CD4-positive, alpha-beta T cell treated with Interleukin-4 for 1 hour (primary cell): ENCODE data around the gene EZR.
"Not testable (repeated sequence)": the region's sequence is repeated elsewhere in the genome, so short reads cannot be mapped to it uniquely, and the experiment has no call there.

Experiments used
- DNase-seq, 2 donors: peaks; one replicate each; pipeline ENCODE4 v3.0.0-alpha.2; 2020 to 2022

The EZR gene

DNA sequence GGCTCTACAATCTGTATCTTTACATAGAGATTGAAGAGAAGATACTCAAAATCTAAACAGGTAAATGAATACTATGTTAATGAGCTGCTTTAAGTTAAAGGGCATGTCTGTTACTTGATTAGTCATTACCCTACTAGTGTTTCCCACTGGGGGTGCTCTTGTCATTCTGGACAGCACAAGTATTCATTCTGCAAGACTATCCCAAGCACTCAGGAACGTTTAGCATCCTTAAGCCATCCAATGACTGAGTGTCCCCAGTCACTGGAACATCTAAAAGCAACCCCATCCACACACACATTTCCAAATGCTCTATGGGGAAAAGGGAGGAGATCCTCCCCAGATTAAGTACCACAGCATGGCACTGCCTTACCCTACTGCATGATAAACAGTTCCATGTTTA is 25.7 kb downstream of the EZR start:
- DNase-seq = peak; percentile 40 to 65

DNA sequence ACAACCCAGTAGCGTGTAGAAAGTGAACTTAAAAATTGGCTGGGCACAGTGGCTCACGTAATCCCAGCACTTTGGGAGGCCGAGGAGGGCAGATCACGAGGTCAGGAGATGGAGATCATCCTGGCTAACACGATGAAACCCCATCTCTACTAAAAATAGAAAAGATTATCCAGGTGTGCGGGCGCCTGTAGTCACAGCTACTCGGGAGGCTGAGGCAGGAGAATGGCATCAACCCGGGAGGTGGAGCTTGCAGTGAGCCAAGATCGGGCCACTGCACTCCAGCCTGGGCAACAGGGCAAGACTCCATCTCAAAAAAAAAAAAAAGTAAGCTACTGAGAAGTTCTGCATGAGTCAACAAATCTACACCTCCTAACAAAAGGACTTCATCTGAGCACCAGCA is 26.7 kb downstream of the EZR start:
- DNase-seq = not testable (repeated sequence)

DNA sequence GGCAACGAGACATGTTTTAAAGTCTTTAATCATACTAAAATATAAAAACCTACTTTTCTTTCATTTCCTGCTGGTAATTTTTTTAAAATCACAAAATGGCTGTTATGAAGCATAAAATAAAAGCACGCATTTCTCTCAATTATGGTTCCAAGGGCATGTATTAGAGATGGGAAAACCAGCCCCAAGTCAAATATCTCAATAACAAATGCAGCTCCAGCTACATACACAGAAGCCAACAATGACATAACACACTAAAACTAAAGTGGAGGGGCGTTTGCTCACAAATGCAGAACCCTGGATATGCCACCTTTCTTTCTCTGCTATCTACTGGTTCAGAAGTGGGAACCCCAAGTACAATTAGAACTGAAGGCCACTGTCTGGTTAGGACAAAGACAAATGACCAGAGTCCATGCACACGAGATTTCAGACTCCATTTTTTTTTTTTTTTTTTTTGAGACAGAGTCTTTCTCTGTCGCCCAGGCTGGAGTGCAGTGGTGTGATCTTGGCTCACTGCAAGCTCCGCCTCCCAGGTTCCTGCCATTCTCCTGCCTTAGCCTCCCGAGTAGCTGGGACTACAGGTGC is 27.8 kb downstream of the EZR start:
- DNase-seq = peak in 1 of 2 donors; percentile 11

DNA sequence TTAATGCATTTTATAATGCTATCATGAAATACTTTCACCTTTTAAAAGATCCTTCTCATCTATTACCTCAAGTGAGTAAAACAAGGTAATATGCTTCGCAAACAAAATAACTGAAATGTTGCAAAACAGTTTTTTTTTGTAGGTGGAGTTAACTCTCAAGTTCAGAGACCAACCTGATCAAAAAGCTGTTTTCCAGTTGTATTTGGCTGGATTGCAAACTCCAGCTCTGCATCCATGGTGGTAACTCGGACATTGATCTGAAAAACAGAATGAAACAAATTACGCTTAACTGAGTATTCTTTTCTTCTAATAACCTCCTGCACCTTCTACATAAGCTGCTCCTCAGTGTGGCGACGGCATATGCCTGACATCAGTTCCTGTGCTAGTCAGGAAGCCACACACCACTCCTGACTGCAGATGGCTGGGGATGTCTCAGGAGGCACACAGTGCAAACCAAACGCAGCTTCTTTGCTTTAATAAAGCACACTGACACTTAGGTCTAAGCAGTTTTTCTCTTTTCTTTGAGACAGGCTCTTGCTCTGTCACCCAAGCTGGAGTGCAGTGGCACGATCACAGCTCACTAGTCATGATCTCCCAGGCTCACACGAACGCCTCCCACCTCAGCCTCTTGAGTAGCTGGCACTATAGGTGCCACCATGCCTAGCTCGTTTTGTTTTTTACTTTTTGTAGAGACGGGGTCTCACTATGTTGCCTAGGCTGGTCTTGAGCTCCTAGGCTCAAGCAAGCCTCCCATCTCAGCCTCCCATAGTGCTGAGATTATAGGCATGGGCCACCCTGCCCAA is 29.9 kb downstream of the EZR start:
- peak; percentile 76 for DNase-seq

DNA sequence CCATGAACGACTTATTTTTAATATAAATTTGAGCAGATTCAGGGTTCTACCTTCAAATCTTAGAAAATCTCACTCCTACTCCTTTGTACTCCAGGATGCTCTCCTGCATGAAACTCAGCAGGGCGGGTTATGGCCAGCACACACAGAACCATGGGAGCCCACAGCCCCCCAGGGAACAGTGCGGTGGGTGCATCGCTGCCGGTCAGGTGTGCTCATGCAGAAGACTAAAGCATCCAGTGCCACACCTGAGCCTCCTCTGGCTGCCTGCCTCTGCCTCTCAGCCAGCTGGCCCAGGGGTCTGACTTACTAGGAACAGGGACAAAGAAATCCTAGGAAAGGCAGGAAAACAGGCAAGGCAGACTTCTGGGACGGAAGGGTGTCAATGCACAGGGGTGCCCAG is 31.8 kb downstream of the EZR start:
- peak in 1 of 2 donors; percentile 11 for DNase-seq

DNA sequence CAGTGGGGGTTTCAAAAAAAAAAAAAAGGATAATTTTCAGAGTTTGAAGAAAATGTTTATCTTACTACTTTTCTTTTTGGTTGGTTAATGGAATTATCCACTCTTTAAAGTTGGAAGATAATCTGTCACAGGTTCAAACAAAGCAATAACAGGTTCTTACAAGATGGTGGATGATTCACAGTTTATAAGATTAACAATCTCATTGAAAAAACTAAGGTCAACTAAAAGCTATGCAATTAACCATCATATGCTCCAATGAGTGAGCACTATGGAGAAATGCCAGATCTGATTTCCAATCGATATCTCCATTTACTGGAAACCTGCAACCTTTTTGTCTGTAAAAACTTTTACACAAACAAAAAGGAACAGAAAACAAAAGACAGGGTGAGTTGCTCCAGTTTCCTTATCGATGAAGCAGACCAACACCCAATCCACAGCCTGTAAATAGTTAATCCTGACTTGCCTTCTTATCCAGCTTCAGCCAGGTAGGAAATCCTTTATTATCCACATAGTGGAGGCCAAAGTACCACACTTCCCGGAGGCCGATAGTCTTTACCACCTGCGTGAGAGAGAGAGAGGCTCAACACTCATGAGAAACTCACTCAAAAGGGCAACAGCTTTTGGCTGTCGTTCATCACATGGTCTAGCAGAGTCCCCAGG is 32.4 kb downstream of the EZR start:
- no peak for DNase-seq

DNA sequence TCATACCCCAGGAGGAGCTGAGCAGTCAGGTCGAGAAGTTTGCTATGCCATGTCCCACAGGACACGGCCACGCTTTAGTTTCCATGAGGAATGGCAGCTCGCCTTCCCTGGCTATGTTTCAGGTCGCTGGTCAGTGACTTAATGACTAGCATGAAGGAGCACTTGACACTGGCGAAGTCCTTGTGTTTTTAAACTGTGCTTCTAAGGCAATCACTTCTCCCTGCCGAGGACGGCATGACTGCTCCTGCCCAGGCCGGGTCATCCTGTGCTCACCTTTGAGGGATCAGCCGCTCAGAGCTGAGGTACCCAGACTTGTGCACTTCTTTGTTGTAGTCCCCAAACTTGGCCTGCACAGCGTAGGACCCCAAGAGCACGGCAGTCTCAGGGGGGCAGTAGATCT is 34.1 kb downstream of the EZR start:
- peak in 1 of 2 donors; percentile 14 for DNase-seq

DNA sequence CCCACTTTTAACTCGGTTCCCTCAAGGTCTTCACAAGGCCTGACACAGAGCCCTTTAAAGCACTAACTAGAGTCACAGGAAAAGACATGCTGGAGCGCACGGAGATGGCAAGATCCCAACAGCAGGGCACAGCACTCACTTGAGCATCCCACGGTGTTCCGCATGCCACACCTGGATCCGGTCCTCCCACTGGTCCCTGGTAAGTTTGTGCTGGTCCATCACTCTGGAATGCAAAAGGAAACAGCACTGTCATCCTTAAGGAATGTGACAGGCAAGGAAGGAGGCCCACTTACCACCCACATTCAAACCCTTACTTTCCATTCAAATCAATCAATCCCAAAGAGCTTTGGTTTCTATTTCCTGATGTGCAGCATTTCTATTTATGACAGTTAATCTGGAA is 34.7 kb downstream of the EZR start:
- peak in 1 of 2 donors; percentile 11 for DNase-seq

DNA sequence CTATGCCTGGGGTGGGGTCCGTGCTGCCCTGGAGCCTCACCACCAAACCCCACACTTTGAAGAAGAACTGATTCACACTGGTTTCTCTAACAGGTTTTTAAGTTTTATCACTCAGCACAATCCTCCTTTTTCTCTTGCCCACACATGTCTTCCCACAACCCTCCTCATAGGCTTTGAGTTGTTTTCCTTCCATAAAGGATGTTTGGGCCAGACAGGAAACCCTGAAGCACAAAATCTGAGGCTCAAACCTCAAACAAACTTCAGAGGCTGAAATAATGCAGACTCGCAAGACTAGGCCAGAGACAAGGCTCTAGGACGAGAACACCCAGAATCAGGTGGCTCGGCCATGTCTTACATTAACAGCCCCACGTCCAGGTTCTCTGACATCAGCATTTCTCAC is 35.3 kb downstream of the EZR start:
- no peak for DNase-seq

DNA sequence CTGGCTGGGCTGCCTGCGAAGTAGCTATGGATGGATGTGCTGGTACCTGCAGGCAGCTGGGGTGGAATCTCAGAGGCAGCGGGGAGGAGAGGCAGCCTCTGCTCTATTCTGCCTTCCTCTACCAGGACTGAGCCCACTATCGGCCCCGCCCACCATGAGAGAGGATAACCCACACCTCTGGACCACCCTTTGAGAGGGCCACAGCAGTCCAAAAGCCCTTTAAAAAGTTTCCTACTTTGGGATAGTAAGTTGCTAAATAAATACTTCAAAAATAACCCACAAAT is 36.1 kb downstream of the EZR start:
- no peak for DNase-seq

DNA sequence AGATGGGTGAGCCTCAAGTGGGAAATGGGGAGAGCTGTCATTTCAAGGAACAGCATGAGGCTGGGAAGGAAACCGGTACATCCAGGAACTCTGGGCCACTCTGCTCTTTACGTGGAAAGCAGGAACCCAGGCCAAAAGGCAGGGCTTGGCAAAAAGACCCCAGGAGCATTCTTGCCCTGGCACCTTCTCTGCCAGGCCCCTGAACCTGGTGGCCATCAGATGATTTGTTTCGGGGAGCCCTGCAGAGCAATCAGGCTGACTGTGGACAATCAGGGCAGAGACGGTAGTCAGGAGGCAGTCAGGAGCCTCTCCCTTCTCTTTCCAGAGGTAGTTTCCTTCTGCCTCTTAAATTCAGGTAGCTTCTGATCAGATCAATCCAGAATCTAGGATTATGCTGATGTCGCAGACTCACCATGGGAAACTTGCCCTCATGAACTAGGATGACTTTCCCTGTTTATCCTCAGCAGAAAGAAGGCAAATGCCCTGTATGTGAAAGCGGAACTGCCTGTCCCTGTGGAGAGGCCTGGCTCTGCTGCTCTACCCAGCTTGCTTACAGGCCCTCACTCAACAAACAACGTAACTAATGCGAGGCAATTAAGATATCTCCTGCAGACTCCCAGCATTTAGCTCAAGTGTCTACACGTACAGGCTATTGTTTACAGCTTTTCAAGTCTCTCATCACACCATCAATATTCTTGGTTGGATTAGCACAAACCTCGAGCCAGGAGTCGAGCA is 36.6 kb downstream of the EZR start:
- DNase-seq = no peak

DNA sequence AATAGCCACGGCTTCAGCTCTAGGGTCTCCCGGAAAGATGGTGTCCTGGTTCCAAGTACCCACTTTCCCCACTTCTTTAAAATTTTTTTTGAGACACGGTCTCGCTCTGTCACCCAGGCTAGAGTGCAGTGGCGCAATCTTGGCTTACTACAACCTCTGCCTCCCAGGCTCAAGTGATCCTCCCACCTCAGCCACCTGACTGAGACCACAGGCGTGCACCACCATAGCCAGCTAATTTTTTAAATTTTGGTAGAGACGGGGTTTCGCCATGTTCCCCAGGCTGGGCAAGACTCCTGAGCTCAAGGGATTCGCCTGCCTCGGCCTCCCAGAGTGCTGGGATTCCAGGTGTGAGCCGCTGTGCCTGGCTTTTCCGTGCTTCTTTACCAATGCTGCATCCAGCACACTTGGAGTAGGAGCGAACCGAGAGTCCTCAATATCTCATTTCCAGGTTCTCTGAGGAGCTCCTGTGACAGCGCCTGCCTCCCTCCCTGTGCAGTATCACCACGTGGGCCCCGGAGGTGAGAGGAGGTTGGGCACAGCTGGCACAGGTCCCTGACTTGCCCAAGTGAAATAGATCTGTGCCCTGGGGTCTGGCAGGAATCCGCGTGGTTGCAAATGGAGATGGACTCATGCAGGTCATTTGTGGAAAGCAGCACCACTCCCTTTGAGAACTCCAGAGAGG is 37.3 kb downstream of the EZR start:
- no peak for DNase-seq

DNA sequence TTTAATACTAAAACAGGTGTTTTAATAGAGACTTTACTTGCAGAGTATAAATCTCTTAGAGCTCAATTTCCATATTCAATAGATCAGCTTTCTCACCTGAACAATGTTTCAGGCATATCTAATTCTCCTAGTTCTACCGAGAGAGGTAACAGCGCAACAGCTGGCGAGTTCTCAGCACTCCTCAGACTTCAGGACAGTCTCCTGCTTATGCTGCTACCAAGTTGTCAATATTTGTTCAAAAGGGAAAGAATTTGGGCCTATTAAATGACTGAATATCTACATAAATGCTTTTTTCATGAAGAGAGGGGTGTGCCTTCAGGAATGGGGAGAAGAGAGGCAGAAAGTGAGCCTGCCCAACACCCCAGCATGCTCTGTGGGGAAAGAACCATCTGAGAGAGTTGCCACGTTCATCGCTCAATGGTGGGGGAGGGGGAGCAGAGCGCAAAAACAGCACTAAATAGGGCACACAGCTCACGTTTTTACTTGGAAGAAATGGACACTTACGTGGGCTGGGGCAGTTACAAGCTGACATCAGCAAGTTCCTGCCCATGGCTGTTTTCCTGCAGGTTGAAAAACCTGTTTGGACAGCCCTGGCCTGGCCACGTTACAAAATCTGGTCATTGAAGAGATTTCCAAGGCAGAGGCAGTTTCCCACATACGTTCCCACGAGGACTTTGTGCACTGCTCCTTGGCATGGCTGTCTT is 38.0 kb downstream of the EZR start:
- no peak for DNase-seq

DNA sequence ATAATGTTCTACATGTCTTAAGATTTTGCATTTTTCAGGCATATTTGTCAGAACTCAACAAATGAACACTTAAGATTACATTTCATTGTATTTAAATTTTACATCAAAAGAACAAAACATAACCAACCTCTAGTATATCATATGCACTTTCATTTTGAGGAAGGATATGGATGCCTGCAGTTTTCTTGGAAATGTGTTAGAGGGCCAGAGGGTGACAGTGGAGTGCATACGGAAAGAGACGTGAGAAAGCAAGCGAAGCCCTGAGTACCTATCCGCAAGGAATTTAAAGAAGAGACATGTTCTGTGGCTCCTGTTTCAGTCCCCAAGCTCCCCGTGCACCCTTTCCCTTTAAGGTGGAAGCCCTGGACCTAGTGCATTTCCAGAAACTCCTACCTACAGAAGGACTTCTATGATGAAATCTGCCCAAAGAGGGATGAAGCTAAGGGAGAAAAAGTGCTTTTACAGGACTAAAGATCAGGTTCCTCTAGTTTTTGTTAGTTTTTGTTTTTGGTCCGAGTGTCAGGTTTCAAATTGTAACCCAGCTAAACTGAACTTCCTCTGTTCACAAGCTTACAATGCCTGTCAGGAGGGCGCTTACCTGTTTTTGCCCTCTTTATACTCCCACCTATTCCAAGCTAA is 38.8 kb downstream of the EZR start:
- DNase-seq = no peak

DNA sequence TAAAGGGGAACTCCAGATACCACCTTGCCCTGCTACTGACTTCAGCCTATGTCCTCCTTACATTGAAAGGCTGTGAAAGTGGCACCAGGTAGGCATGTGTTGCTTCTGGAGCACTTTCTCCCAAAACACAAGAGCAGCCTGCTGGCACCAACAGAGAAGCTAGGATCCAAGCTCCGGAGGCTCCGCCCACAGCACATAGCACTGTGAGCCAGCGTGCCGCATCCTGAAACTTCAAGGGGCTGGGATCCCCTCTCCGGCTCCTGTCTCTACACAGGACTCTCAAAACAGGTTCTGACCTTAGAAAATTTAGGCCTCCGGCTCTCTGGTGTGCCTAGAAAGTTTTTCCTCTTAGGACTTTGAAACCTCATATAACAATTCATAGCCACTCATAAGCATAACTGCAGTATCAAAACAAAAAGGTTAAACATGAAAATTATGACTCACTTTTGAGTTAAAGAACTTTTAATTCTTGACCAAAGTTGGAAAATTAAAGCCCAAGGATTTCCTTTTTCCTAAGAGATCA is 41.1 kb downstream of the EZR start:
- peak in 1 of 2 donors; percentile 13 for DNase-seq

DNA sequence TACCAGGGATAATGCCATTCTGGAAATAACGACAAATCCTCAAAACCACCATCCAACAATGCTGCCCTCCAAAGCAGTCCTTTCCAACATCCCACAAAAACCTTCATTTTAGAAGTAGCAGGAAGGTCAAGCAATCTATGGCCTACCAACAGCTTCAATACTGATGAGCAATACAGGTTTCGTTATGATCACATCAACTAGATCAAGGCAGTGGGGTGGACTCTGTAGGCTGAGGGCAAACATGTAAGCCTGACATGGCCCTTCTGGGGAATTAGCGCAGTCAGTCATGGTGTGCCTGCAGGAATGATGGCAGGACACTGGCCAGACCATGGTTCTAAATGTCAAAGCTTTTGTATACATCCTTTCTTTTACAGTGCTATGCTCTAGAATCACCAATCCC is 41.7 kb downstream of the EZR start:
- no peak for DNase-seq

DNA sequence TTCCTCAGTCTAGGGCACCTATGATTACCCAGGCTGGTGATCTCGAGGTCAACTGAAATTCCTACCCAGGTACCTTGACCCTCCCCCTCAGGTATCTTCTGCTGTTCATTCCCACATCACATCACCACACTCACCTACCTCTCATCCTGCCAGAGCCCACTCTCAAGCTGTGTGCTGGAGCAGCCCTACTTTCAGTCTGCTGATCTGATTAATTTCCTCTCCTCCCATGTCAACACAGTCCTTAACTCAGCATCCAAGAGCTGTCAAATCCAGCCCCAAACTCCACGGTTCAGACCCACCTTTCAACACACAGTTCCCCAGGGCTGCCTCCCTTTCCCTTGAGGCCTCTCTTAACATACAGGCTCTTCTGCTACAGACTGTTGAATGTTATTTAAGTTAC is 42.4 kb downstream of the EZR start:
- no peak for DNase-seq

DNA sequence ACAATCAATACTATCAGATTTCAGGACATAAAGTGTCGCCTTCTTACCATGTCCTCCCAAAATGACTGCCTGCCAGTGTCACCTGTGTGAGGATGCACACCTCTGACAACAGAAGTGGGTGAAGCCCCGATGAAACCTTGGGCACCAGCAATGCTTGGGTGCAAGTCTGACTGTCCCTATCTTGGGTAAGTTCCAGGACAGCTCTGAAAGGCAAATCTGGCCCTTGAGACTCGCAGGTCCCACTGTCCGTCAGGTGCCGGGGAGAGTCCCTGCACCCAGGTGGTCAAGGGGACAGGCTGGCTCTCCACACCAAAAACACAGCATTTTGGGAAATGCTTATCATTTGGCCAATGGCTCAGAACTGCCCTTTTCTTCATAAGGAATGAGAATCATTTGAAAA is 43.3 kb downstream of the EZR start:
- DNase-seq = no peak

DNA sequence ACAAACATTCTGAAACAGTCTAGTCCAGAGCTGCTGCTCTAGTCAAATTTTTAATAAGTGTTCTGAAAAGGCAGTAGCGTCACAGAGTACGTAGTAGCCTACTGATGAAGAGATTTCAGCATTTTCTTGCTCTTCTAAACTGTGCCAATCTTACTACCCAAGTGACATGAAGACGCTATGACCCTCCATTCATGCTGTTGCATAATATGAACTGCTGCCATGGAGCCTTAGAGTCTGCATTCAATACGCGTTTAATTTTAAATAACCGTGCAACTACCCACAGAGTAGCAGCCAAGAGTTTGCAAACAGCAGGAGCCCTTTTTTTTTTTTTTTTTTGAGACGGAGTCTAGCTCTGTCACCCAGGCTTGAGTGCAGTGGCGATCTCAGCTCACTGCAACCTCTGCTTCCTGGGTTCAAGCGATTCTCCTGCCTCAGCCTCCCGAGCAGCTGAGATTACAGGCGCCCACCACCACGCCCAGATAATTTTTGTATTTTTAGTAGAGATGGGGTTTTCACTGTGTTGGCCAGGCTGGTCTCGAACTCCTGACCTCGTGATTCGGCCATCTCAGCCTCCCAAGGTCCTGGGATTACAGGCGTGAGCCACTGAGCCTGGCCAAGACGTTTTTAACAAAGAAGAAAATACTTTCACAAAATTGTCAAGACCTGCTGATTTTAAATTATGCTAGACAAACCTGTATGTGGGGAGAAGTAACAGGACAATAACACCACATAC is 44.3 kb downstream of the EZR start:
- DNase-seq = no peak

DNA sequence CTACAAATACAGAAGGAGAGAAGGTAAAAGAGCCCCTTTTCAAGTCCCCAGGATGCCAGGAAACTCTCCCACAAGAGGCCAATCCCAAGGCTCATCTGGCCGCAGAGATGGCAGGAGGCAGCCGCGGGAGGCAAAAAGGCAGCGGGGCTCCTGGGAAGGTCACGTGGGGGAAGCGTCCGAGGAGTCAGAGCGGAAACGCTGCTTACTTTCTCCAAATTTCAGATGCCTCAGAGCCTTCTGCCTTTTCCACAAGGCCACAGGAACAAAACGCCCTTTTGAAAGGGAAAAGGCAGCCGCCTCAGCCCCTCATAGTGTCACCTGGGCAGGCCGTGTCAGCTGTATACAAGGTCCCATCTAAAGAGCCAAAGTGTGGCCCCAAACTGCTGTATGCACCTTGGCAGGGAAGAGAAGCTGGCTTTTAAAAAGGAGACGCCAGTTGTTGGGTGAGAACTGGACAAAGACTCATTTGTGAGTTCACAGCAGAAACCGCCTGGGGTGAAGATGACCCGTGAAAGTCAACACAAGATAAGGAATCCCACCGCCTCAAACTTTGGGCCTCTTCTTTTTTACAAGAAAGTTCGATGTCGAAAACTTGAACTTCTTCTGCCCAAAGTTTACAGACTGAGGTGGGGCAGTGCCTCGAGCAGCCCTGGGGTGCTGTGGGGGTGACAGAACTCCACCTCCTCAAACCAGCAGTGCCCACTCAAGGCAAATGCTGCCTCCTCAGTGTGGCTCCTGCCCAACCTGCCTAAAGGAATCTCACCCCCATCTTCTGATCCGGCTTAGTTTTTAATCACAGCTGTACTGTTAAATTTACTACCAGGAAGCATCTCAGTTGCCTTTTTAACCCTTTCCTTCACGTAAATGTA is 45.4 kb downstream of the EZR start:
- DNase-seq = no peak
